Bronchial epithelial cell (primary cell): ENCODE data around the gene RUFY1. TPM values are rescaled to one million over a fixed set of nuclear protein-coding genes. Genes with fewer than 3 reads are reported as not detected.
"Not testable (repeated sequence)": the region's sequence is repeated elsewhere in the genome, so short reads cannot be mapped to it uniquely, and the experiment has no call there.

Experiments
- DNase-seq: peaks from one replicate; pipeline ENCODE4 v3.0.0-alpha.2; 2010; ENCODE audit warnings: low read depth
- FAIRE-seq: peaks from 2 replicates; lab custom pipeline; 2011; peaks lifted over from hg19 to GRCh38; lab: Jason Lieb, UNC
- H3K27me3 ChIP-seq: 2 replicates; pipeline ENCODE4 v1.5.1; 2011; ENCODE audit warnings: low read length; ENCODE audit not compliant: control insufficient read depth, insufficient read depth
- H3K36me3 ChIP-seq: 2 replicates; pipeline ENCODE4 v1.5.1; 2011; ENCODE audit warnings: low read length; ENCODE audit not compliant: control insufficient read depth, insufficient read depth
- H3K4me3 ChIP-seq: 2 replicates; pipeline ENCODE4 v1.5.1; 2011; ENCODE audit warnings: mild to moderate bottlenecking, low read depth, low read length, control low read depth
- CTCF ChIP-seq: IDR thresholded peaks from 2 replicates; pipeline ENCODE4 v1.5.1; 2011; ENCODE audit warnings: mild to moderate bottlenecking, moderate library complexity, low read length, control low read depth, inconsistent platforms; ENCODE audit not compliant: insufficient read depth, severe bottlenecking
- total RNA-seq: library from RNA; depleted of rRNA; stranded (reverse); fragments of >200 nt; gene quantifications from 2 replicates; pipeline ENCODE4 v1.2.1, GENCODE V29; 2014

Gene RUFY1
- total RNA-seq, 1 donor from 2014 or later, result 32.9 TPM

- DNase-seq (no peak), FAIRE-seq (no peak)
- no peaks in the 10 kb centered on the region for H3K27me3 ChIP-seq
- no peak for TF ChIP-seq CTCF
- H3K4me3 ChIP-seq, result no peak overlapping the region
- no peaks in the 10 kb centered on the region for H3K36me3 ChIP-seq
Measured at GRCh38 chr5:179536676-179537075, 13.7 kb upstream of the RUFY1 start.

- Histone ChIP-seq H3K4me3 (no peak overlapping the region), H3K36me3 (no peaks in the 10 kb centered on the region), H3K27me3 (no peaks in the 10 kb centered on the region)
- FAIRE-seq (no peak), DNase-seq (no peak)
- no peak for TF ChIP-seq CTCF
Measured at GRCh38 chr5:179542170-179542569, 8.2 kb upstream of the RUFY1 start.

- H3K36me3 ChIP-seq, H3K27me3 ChIP-seq, H3K4me3 ChIP-seq, FAIRE-seq, DNase-seq: not testable (repeated sequence)
Measured at GRCh38 chr5:179543275-179543674, 7.1 kb upstream of the RUFY1 start.

- no peak for TF ChIP-seq CTCF
- no peaks in the 10 kb centered on the region for H3K27me3 ChIP-seq
- H3K36me3 ChIP-seq, result no peaks in the 10 kb centered on the region
- FAIRE-seq (no peak), DNase-seq (no peak)
- H3K4me3 ChIP-seq, result no peak overlapping the region
Measured at GRCh38 chr5:179553006-179553405, 2.7 kb downstream of the RUFY1 start.

GRCh38 chr5:179553875-179554274 lies 3.5 kb downstream of the RUFY1 start:
- FAIRE-seq, result no peak
- no peak overlapping the region for H3K4me3 ChIP-seq
- no peak for TF ChIP-seq CTCF
- DNase-seq, result peak; percentile 73
- H3K36me3 ChIP-seq, result no peaks in the 10 kb centered on the region
- H3K27me3 ChIP-seq, result no peaks in the 10 kb centered on the region

- no peak for TF ChIP-seq CTCF
- Histone ChIP-seq H3K4me3 (no peak overlapping the region), H3K36me3 (no peaks in the 10 kb centered on the region), H3K27me3 (no peaks in the 10 kb centered on the region)
- DNase-seq (no peak), FAIRE-seq (no peak)
Measured at GRCh38 chr5:179554981-179555380, 4.6 kb downstream of the RUFY1 start.

- FAIRE-seq, H3K4me3 ChIP-seq, H3K36me3 ChIP-seq, H3K27me3 ChIP-seq, DNase-seq: not testable (repeated sequence)
Measured at GRCh38 chr5:179558261-179558799, 8.0 kb downstream of the RUFY1 start.
